Activated naive CD8-positive, alpha-beta T cell treated with anti-CD3 and anti-CD28 coated beads, Interleukin-2, amount 50 U/mL, for 24 hours (primary cell): ENCODE measurements around the gene PRRT1B.

Source experiments
- ATAC-seq: fragments of 150-1000 bp; cut with Tn5 transposase; one replicate; pipeline ENCODE4 v1.10.0; 2021
- DNase-seq: peaks from one replicate; pipeline ENCODE4 v3.0.0; 2021
- H3K27ac Mint-ChIP-seq: one replicate; pipeline ENCODE4 v1.8.0; 2021; ENCODE audit warnings: mild to moderate bottlenecking, mixed read lengths
- H3K27me3 Mint-ChIP-seq: one replicate; pipeline ENCODE4 v1.8.0; 2021; ENCODE audit warnings: mixed read lengths
- H3K36me3 Mint-ChIP-seq: one replicate; pipeline ENCODE4 v1.8.0; 2021; ENCODE audit warnings: low read depth, mixed read lengths
- H3K4me1 Mint-ChIP-seq: one replicate; pipeline ENCODE4 v1.8.0; 2021; ENCODE audit warnings: mixed read lengths
- H3K4me3 Mint-ChIP-seq: one replicate; pipeline ENCODE4 v1.8.0; 2021; ENCODE audit warnings: mild to moderate bottlenecking, moderate library complexity, mixed read lengths
- H3K9me3 Mint-ChIP-seq: one replicate; pipeline ENCODE4 v1.8.0; 2021; ENCODE audit warnings: mixed read lengths

The PRRT1B gene

DNA sequence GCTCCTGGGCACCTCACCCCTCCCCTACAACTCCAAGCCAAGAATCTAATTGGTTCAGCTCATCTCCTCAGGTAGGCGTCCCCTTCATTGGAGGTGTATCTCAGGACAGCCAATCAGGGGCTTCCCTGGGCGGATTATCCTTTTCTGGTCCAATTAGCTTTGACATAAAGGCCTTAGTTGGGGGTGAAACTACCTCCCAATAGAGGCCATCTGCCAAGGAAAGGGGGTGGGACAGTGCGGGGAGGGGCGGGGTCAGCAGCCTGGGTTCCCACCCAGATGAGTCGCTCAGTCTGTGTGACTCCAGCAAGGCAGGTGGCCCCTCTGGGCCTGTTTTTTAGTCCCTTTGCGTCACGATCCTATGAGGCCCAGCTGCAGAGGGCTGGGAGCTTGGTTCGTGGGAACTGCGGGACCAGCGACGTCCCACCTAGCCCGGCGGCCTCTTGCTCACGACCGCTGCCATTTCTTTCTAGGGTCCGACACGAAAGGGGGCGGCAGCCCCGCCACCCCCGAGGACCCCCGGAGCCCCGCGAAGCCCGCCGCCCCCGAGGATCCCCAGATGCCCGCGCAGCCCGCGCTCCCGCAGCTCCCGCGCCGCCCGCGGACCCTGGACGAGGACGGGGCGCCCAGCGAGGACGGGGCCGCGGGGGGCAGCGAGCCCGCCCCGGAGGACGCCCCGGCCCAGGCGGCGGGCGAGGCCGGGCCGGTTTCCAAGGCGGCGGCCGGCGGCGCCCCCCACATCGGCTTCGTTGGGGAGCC, 8.9 kb downstream of the PRRT1B start:
- DNase-seq (no peak), ATAC-seq (peak; percentile 64)
- H3K27ac Mint-ChIP-seq = no peak overlapping the region
- H3K27me3 Mint-ChIP-seq = peaks cover 36% of the 10 kb centered on the region
- no peaks in the 10 kb centered on the region for H3K36me3 Mint-ChIP-seq
- no peaks in the 10 kb centered on the region for H3K9me3 Mint-ChIP-seq
- no peaks in the 10 kb centered on the region for H3K4me1 Mint-ChIP-seq
- no peak overlapping the region for H3K4me3 Mint-ChIP-seq

DNA sequence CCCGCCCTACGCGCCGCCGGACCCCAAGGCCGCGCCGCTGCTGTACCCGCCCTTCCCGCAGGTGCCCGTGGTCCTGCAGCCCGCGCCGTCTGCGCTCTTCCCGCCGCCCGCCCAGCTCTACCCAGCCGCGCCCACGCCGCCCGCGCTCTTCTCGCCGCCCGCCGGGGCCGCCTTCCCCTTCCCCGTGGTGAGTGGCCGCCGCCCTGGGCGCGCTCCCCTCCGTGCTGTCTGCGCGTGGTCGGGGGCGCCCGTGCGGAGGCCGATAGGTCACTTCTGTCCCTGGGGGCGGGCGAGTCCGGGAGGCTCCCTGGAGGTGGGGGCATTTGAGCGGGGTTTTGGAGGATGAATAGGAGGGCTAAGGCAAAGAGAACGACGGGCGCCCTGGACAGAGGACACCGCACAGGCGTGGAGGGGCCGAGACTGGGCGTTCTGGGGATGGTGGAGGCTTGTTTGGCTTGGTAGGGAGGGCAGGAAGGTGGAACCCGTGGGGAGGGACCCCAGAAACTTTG, 9.6 kb downstream of the PRRT1B start:
- peaks cover 30% of the 10 kb centered on the region for H3K27me3 Mint-ChIP-seq
- no peak for DNase-seq
- H3K4me1 Mint-ChIP-seq = no peaks in the 10 kb centered on the region
- H3K27ac Mint-ChIP-seq = no peak overlapping the region
- no peaks in the 10 kb centered on the region for H3K36me3 Mint-ChIP-seq
- no peak for ATAC-seq
- H3K4me3 Mint-ChIP-seq = no peak overlapping the region
- no peaks in the 10 kb centered on the region for H3K9me3 Mint-ChIP-seq

DNA sequence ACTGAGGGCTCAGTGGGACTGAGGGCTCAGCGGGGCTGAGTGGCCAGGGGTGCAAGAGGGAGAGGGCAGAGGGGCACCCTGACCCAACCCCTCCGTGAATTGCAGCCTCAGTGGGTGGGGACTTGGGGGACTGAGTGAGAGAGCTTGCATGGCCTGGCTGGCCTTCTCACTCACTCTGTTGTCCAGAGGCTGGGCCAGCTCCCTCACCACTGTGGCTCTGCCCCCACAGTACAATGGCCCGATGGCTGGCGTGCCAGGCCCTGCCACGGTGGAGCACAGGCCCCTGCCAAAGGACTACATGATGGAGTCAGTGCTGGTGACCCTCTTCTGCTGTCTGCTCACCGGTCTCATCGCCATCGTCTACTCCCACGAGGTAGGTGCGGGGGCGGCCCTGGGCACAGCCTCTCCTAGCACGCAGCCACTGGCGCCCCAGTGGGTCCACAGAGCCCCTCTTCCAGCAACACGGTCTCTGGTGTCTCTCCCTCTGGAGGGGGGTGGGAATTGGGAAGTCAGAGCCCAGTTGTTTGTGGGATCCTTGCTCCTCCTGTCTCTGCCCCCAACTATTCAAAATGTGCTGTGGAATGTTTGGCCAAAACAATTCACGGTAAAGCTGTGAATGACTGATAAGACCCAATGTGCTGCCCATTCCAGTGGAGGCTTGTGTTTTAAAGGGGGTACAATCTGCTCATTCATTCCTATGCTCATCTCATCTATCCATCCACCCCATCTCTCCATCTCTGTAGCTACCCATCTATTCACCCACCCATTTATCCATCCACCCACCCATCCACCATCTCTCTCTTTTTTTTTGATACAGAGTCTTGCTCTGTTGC, 10.7 kb downstream of the PRRT1B start:
- Mint-ChIP-seq H3K36me3 (no peaks in the 10 kb centered on the region), H3K4me3 (no peak overlapping the region), H3K27me3 (peaks cover 28% of the 10 kb centered on the region), H3K4me1 (no peaks in the 10 kb centered on the region), H3K9me3 (no peaks in the 10 kb centered on the region), H3K27ac (no peak overlapping the region)
- ATAC-seq (no peak), DNase-seq (no peak)

DNA sequence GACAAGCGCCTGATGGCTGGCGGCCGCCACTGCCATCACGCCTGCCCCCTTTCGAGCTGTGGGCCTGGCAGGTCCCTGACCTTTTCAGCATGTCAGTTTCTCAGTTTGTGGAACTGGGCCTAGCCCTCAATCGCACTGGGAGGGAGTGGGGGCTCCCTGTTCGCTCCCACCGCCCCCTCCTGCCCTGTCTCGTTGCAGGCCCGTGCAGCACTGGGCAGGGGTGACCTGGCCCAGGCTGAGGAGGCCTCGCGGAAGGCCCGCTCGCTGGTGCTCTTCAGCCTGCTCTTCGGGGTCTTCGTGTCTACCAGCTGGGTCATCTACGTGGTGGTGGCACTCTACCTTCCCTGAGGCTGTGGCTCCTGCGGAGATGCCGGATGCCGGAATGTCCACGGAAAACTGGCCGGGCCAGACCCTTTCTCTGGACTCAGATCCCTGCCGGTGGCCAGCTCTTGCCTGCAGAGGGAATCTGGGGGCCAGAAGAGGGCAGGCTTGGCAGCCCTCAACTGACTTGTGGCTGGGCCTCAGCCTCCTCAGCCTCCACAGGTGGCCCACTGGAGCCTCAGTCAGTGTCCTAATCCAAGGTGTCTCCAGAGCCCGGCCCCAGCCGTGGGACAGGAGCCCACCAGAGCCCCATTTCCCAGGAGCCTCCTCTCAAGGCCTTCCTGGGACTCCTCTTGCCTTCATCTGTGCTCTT, 12.7 kb downstream of the PRRT1B start:
- Mint-ChIP-seq H3K9me3 (peaks cover 4% of the 10 kb centered on the region), H3K27me3 (peaks cover 26% of the 10 kb centered on the region), H3K4me3 (no peak overlapping the region), H3K4me1 (no peaks in the 10 kb centered on the region), H3K36me3 (no peaks in the 10 kb centered on the region), H3K27ac (no peak overlapping the region)
- ATAC-seq = no peak
- no peak for DNase-seq

DNA sequence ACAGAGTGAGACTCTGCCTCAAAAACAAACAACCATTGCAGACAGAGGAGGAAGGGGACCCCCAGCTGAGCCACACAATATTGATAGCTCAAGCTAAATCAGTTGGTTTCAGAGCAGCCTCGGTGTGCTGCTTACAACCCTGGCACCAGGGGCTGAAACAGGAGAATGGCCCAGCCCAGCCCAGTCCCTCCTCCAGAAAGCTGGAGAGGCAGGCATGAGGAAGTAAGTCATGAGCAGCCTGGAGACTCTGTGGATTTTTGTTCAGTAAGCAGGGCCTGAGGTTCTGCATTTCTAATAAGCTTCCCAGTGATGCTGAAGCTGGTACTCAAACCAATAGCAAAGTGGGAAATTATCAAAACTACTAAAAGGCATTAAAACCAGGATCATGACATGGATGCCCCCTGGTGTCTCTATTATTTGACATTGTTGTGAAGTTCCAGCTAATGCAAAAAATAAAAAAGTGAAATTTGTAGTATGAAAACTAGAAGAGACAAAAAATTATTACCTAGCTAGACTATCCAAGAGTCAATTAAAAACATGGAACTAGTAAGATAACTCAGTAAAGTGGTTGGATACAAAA, 14.2 kb downstream of the PRRT1B start:
- Mint-ChIP-seq H3K27ac (no peak overlapping the region), H3K4me1 (no peaks in the 10 kb centered on the region), H3K36me3 (no peaks in the 10 kb centered on the region), H3K4me3 (no peak overlapping the region), H3K9me3 (peaks cover 4% of the 10 kb centered on the region), H3K27me3 (peaks cover 18% of the 10 kb centered on the region)
- ATAC-seq (no peak), DNase-seq (no peak)

DNA sequence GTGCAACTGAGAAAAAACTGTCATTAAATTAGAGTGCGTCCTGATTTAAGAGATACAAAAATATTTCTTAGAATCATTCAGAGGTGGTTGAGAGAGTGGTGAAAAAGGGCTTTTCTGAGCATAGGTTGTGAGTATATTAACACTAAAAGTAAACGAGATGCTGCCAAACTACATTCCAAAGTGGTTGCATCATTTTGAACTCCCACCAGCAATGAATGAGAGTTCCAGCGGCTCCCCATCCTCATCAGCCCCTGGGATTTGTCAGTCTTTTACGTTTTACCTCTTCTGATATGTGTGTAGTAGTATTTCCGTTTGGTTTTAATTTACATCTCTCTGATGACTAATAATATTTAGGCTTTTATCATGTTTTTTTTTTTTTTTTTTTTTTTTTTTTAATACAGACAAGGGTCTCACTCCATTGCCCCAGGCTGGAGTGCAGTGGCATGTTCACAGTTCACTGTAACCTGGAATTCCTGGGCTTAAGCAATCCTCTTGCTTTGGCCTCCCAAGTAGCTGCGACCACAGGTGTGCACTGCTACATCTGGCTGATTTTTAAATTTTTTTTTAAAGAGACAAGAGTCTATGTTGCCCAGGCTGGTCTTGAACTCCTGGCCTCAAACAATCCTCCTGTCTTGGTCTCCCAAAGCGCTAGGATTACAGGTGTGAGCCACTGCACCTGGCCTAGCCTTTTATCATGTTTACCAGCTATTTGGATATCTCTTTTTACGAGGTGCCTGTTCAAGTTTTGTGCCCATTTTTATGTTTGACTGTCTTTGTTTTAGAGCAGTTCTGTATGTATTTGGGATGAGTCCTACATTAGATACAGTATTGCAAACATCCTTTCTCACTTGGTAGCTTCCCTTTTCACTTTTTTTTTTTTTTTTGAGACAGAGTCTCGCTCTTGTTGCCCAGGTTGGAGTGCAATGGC, 17.0 kb downstream of the PRRT1B start:
- no peaks in the 10 kb centered on the region for H3K4me1 Mint-ChIP-seq
- H3K4me3 Mint-ChIP-seq = no peak overlapping the region
- no peak for ATAC-seq
- H3K27ac Mint-ChIP-seq = no peak overlapping the region
- H3K27me3 Mint-ChIP-seq = no peaks in the 10 kb centered on the region
- DNase-seq = no peak
- H3K36me3 Mint-ChIP-seq = no peaks in the 10 kb centered on the region
- H3K9me3 Mint-ChIP-seq = peaks cover 4% of the 10 kb centered on the region

DNA sequence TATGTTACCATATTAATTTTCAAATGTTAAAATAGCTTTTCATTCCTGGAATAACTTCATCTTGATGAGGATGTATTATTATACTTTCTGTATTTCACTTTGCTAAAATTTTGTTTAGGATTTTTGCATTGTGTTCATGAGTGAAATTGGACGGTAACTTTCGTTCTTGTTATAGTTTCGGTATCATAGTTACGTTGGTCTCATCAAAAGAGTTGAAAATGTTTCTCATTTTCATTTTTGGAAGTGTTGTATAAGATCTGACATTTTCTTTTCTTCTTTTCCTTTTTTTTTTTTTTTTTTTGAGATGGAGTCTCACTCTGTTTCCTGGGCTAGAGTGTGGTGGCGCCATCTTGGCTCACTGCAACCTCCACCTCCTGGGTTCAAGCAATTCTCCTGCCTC, 20.0 kb downstream of the PRRT1B start:
- H3K27me3 Mint-ChIP-seq = no peaks in the 10 kb centered on the region
- DNase-seq (no peak), ATAC-seq (no peak)
- H3K36me3 Mint-ChIP-seq = peaks cover 7% of the 10 kb centered on the region
- peaks cover 4% of the 10 kb centered on the region for H3K9me3 Mint-ChIP-seq
- H3K4me3 Mint-ChIP-seq = no peak overlapping the region
- no peak overlapping the region for H3K27ac Mint-ChIP-seq
- H3K4me1 Mint-ChIP-seq = no peaks in the 10 kb centered on the region

DNA sequence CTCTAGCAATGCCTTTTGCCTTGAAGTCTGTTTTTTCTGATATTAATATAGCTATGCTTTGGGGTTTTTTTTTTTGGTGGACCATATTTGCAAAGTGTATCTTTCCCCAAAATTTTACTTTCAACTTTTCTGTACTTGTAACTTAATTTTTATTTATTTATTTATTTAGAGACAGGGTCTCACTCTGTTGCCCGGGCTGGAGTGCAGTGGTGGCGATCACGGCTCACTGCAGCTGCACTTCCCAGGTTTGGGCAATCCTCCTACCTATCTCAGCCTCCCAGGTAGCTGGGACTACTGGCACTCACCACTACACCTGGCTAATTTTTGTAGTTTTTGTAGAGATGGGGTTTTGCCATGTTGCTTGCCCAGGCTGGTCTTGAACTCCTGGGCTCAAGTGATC, 20.8 kb downstream of the PRRT1B start:
- ATAC-seq = no peak
- Mint-ChIP-seq H3K4me3 (no peak overlapping the region), H3K36me3 (peaks cover 7% of the 10 kb centered on the region), H3K9me3 (peaks cover 4% of the 10 kb centered on the region), H3K27ac (no peak overlapping the region), H3K4me1 (no peaks in the 10 kb centered on the region), H3K27me3 (no peaks in the 10 kb centered on the region)
- no peak for DNase-seq

DNA sequence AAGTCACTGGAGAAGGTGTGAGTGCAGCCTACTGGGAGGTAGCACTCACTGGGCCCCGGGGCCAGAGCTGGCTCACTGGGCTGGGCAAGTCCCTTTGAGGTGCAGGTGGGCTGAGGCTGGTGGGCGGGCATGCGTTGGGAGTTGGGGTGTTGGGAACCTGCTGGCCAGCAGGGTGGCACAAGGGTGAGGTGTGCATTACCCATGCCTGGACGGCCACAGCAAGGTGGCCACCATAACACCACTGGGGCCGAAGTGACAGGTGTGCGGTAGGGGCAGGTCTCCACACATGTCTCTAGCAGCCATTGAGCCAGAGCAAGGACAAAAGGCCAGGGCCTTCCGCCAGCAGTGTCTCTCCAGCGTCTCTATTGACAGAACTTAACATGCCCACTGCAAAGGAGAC, 22.6 kb downstream of the PRRT1B start:
- no peak for DNase-seq
- Mint-ChIP-seq H3K4me3 (no peak overlapping the region), H3K36me3 (peaks cover 14% of the 10 kb centered on the region), H3K4me1 (no peaks in the 10 kb centered on the region), H3K27me3 (no peaks in the 10 kb centered on the region), H3K9me3 (peaks cover under 1% of the 10 kb centered on the region), H3K27ac (no peak overlapping the region)
- ATAC-seq = no peak

DNA sequence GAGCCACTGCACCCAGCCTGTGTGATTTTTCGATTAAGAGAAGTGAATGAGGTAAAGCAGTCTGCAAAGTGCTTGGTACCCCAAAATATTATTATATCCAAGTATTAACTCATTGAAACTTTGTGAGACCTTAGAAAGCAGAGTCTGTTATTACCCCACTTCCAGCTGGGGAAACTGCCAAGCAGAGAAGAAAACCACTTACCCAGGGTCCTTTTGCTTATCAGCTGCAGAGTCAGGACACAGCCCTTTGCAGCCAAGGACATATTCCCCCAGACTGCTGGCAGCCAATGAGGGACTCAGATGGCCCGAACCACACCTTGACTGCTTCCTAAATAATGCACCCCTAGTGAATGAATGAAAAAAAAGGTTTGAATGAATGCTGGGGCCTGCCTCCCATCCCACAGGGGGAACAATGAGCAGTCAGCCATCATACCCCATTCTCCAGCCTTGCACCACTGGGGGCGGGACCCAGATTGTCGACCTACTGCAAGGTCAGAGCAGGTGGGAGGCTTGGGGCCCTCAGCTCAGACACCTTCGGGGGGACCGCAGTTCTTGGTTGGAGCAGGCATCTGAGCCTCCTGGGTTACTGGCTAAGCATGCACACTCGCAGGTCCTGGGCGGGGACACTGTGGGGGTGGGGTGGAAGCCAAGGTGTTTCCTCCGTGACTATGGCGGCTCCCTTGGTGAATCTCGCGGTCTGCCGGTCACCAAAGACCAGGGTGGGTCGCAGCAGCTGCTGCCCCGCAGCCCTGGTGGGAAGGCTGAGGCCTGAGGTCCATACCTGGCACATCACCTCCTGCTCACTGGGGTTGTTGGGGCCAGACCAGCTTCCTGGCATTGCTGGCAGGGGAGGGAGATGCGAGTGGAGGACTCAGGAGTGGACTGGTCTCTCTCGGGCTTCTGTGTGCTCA, 29.7 kb downstream of the PRRT1B start:
- peaks cover 23% of the 10 kb centered on the region for H3K4me1 Mint-ChIP-seq

DNA sequence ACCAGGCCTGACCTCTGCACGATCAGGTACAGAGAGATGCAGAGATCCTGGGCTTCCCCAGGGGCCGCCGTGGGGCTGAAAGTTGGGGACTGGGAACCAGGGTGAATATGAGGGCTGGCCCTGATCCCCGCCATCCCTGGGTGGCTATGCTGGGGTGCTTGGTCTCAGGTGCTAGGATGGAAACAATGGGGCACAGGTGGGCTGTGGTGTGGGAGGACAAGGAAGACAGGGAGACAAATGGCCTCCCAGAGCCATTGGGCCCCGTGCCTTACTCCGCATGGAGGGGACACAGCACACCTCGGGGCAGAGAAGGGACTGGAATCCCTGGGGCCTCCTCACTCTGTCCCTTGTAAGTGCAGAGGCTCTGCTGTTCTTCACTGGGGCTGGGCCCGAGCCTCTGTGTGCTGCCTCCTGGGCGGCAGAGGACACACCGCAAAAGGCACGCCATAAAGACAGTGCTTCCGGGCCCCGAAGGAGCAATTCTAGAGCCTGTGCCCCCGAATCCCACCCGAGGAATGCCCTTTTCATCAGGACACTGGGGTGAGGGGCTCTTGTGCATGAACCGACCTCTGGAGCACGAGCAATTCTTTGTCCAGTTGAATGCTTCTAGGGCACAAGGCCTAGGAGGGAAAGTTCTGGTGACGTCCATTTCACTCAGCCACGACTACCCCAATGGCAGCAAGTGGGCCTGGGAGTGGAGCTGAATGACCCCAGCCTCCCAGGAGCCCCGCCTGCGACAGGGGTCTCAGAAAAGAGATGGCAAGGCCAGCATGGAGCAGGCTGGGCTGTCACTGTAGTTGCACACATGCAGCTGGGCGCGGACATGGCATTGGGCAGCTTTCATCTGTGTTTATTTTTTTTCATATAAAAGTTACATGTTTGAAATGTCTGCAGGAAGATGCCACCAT, 30.9 kb downstream of the PRRT1B start:
- Mint-ChIP-seq H3K9me3 (no peaks in the 10 kb centered on the region), H3K36me3 (peaks cover 23% of the 10 kb centered on the region), H3K27me3 (no peaks in the 10 kb centered on the region), H3K27ac (no peak overlapping the region), H3K4me3 (no peak overlapping the region), H3K4me1 (peaks cover 23% of the 10 kb centered on the region)
- DNase-seq (no peak), ATAC-seq (no peak)

More for the DNA sequence above, 29.7 kb downstream of the PRRT1B start:
- H3K27ac Mint-ChIP-seq = no peak overlapping the region
- DNase-seq (no peak), ATAC-seq (no peak)
- no peaks in the 10 kb centered on the region for H3K9me3 Mint-ChIP-seq
- peaks cover 17% of the 10 kb centered on the region for H3K36me3 Mint-ChIP-seq
- no peak overlapping the region for H3K4me3 Mint-ChIP-seq
- H3K27me3 Mint-ChIP-seq = no peaks in the 10 kb centered on the region
